AG04449 (cell line): ENCODE results near the gene MOV10L1.

ENCODE experiments used
- CTCF ChIA-PET: fragments of 350-600 bp; formaldehyde crosslinking; extraction: SDS; loops from one replicate; lab custom pipeline; 2021; ENCODE audit warnings: antibody characterized with exemption; lab: Yijun Ruan, JAX
- POLR2A ChIA-PET: fragments of 400-600, 350-600 bp; formaldehyde crosslinking; extraction: SDS; loops from one replicate; lab custom pipeline; 2020; ENCODE audit warnings: antibody characterized with exemption, inconsistent platforms; lab: Yijun Ruan, JAX
- DNase-seq: peaks from one replicate; pipeline ENCODE4 v3.0.0-alpha.2; 2010; ENCODE audit warnings: low read depth, low spot score
- H3K4me3 ChIP-seq: 2 replicates; pipeline ENCODE4 v1.5.1; 2011; ENCODE audit warnings: low read depth, mild to moderate bottlenecking, control low read depth, low read length
- TF ChIP-seq, protein P1 (sequence below): IDR thresholded peaks from one replicate; pipeline ENCODE4 v1.5.1; 2011; ENCODE audit warnings: mild to moderate bottlenecking, moderate library complexity, low read length, control low read depth, inconsistent platforms; ENCODE audit not compliant: insufficient read depth; ENCODE audit errors: missing control alignments

The MOV10L1 gene

GRCh38 chr22:50196256-50196655 lies 106.5 kb downstream of the MOV10L1 start:
- ChIA-PET CTCF (no interaction called here), POLR2A (interaction anchor here (0.7 kb wide), 1 partner anchor 24 kb away, joined by 4 read pairs; no protein-coding TSS in a partner anchor)
- TF ChIP-seq, protein P1, sequence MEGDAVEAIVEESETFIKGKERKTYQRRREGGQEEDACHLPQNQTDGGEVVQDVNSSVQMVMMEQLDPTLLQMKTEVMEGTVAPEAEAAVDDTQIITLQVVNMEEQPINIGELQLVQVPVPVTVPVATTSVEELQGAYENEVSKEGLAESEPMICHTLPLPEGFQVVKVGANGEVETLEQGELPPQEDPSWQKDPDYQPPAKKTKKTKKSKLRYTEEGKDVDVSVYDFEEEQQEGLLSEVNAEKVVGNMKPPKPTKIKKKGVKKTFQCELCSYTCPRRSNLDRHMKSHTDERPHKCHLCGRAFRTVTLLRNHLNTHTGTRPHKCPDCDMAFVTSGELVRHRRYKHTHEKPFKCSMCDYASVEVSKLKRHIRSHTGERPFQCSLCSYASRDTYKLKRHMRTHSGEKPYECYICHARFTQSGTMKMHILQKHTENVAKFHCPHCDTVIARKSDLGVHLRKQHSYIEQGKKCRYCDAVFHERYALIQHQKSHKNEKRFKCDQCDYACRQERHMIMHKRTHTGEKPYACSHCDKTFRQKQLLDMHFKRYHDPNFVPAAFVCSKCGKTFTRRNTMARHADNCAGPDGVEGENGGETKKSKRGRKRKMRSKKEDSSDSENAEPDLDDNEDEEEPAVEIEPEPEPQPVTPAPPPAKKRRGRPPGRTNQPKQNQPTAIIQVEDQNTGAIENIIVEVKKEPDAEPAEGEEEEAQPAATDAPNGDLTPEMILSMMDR, result no peak

DNA sequence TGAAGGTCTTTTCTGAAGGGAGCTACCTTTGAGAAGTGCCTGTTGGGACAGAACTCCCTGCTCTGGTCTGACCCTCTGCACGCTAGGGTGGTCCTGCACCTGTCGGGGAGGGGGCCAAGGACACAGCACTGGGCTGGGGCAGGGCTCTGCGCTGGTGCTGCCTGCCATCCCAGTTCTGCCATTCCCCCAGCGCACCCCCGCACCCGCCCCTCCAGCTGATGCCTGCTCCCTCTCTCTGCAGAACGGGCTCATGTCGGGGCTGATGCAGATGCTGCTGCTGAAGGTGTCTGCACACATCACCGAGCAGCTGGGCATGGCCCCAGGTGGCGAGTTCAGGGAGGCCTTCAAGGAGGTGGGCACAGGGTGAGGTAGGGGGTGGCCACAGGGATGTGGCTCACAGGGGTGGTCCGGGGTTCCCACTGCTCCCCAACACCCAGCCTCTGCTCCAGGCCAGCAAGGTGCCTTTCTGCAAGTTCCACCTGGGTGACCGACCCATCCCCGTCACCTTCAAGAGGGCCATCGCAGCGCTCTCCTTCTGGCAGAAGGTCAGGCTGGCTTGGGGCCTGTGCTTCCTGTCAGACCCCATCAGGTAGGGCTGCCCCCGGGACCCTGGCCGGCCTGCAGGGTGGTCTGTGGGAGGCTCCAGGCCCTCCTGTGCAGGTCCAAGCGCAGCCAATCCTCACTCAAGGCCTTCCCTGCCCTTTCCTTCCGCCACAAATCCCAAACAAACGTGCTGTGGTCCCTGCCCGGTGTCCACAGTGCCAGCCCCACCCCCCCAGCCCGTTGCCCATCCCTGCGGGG lies 107.4 kb downstream of the MOV10L1 start:
- CTCF ChIA-PET, result no interaction called here
- TF ChIP-seq, protein P1, result no peak
- POLR2A ChIA-PET, result no interaction called here
- no peak overlapping the region for H3K4me3 ChIP-seq
- DNase-seq, result no peak

More at GRCh38 chr22:50196256-50196655, 106.5 kb downstream of the MOV10L1 start:
- H3K4me3 ChIP-seq, result no peak overlapping the region
- no peak for DNase-seq

- no peak overlapping the region for H3K4me3 ChIP-seq
- TF ChIP-seq, protein P1, result no peak
- DNase-seq, result no peak
- POLR2A ChIA-PET, result no interaction called here
- CTCF ChIA-PET, result no interaction called here
Measured at GRCh38 chr22:50197856-50198623, 108.2 kb downstream of the MOV10L1 start.

DNA sequence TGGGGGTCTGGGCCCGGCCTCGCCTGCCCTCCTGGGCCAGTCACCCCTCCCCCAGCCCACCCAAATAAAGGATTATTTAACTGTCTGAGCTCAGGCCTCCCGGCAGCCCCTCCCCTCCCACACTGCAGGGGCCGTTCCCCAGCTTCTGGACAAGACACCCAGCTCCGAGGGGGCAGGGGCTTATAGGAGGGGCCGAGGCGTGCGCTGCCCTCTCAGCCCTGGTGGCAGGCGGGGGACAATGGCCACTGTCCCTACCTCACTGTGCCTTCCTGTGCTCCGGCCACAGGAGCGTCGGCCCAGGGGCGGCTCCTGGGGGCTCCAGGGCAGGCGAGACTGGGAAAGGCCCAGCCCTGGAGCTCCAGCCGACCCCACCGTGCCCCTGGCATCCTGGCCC lies 108.8 kb downstream of the MOV10L1 start:
- H3K4me3 ChIP-seq, result no peak overlapping the region
- POLR2A ChIA-PET, result no interaction called here

GRCh38 chr22:50199251-50199721 lies 109.5 kb downstream of the MOV10L1 start:
- TF ChIP-seq, protein P1, result no peak
- ChIA-PET CTCF (no interaction called here), POLR2A (no interaction called here)
- no peak for DNase-seq
- no peak overlapping the region for H3K4me3 ChIP-seq

More for the DNA sequence above, 108.8 kb downstream of the MOV10L1 start:
- no peak for DNase-seq
- CTCF ChIA-PET, result no interaction called here
- TF ChIP-seq, protein P1, result no peak
